Measurements from ENCODE around the gene RTL10.

DNA sequence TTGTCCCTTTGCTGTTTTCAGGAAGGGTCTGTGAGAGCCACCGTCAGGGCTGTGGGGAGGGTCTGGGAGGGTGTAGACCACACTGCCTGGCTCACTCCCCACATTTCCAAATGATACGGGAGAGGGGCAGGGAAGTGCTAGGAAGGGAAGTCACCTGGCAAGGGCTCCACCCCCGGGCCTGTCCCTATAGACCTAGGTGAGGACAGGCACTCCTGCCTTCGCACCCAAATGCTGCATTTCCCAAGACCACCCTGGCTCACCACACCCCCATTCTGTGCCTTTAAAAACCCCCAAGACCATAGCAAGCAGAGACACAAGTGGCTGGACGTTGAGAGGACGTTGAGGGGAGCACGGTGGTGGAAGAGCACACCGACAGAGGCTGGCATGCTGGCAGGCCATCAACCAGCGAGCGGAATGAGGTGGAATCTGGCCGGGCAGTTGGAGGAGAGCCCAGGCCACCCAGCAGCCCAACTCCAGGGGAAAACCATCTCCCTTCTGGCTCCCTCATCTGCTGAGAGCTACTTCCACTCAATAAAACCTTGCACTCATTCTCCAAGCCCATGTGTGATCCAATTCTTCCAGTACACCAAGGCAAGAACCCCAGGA, 45.7 kb downstream of the RTL10 start:
- no peak for TF ChIP-seq POLR2A (IDR thresholded peaks at IDR 0.05)
- TF ChIP-seq, protein P1, sequence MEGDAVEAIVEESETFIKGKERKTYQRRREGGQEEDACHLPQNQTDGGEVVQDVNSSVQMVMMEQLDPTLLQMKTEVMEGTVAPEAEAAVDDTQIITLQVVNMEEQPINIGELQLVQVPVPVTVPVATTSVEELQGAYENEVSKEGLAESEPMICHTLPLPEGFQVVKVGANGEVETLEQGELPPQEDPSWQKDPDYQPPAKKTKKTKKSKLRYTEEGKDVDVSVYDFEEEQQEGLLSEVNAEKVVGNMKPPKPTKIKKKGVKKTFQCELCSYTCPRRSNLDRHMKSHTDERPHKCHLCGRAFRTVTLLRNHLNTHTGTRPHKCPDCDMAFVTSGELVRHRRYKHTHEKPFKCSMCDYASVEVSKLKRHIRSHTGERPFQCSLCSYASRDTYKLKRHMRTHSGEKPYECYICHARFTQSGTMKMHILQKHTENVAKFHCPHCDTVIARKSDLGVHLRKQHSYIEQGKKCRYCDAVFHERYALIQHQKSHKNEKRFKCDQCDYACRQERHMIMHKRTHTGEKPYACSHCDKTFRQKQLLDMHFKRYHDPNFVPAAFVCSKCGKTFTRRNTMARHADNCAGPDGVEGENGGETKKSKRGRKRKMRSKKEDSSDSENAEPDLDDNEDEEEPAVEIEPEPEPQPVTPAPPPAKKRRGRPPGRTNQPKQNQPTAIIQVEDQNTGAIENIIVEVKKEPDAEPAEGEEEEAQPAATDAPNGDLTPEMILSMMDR (IDR thresholded peaks at IDR 0.05 in 4 of 5, conservative IDR thresholded peaks at IDR 0.05 in 1 of 5): no peak

Measured in gastrocnemius medialis (tissue), 4 donors.